H7 (cell line): ENCODE data around the gene CNR1. TPM values are rescaled to one million over a fixed set of nuclear protein-coding genes. Genes with fewer than 3 reads are reported as not detected.
A peak's percentile ranks its signal among the peaks of the same experiment; 100 is the strongest.

Experiments used
- DNase-seq: peaks from one replicate; pipeline ENCODE4 v3.0.0; 2012
- H3K27me3 ChIP-seq: 2 replicates; pipeline ENCODE4 v1.6.0; 2011; ENCODE audit warnings: mild to moderate bottlenecking, low read length; ENCODE audit not compliant: control insufficient read depth, insufficient read depth
- H3K36me3 ChIP-seq: replicated peaks from 2 replicates; pipeline ENCODE4 v1.5.1; 2011; ENCODE audit warnings: low read length; ENCODE audit not compliant: control insufficient read depth, insufficient read depth
- H3K4me3 ChIP-seq: 2 replicates; pipeline ENCODE4 v1.5.1; 2011; ENCODE audit warnings: low read depth, mild to moderate bottlenecking, control low read depth, low read length, moderate library complexity; ENCODE audit not compliant: insufficient read depth
- total RNA-seq: library from RNA; depleted of rRNA; stranded (reverse); fragments of >200 nt; shearing (Covaris generic); gene quantifications from 2 replicates; pipeline ENCODE4 v1.2.3, GENCODE V29; 2014; rRNA removed

CNR1 gene
- total RNA-seq, 1 experiment from 2014 or later: 6.0 TPM

DNA sequence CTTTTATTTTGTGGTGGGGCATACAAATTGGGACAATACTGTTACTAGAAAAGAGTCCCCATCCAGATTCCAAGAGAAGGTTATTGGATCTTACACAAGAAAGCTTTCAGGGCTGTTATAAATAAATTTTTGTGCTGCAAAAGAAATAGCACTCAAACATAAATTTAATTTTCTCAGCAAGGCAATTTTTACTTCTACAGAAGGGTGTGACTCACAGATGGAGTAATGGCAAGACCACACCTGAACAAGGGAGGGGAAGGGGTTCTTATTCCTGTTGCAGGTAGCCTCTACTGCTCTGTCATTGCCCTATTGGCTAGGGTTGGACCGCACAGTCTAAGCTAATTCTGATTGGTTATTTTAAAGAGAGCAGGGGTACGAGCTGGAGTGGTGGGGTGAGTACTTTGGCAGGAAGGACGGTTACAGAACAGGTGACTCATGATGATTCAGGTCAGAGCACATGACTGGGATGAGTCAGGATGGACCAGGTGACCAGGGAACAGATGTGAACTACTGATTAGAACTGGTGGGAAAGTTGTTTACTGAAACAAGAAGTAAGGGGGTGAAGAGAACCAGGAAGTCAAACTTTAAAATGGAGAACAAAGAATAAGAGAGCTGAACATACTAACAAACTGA, 41.1 kb downstream of the CNR1 start:
- Histone ChIP-seq H3K36me3 (no peaks in the 10 kb centered on the region), H3K4me3 (no peak overlapping the region), H3K27me3 (no peaks in the 10 kb centered on the region)
- DNase-seq: no peak

- no peak for DNase-seq
- no peak overlapping the region for H3K4me3 ChIP-seq
- H3K27me3 ChIP-seq: no peaks in the 10 kb centered on the region
- H3K36me3 ChIP-seq: no peaks in the 10 kb centered on the region
Observed at GRCh38 chr6:88120635-88121034, 45.5 kb downstream of the CNR1 start.

- Histone ChIP-seq H3K27me3 (no peaks in the 10 kb centered on the region), H3K36me3 (no peaks in the 10 kb centered on the region), H3K4me3 (no peak overlapping the region)
- DNase-seq: peak; percentile 18
Observed at GRCh38 chr6:88119769-88120168, 46.4 kb downstream of the CNR1 start.

GRCh38 chr6:88116276-88116675, 49.9 kb downstream of the CNR1 start:
- DNase-seq: no peak
- Histone ChIP-seq H3K36me3 (no peaks in the 10 kb centered on the region), H3K27me3 (no peaks in the 10 kb centered on the region), H3K4me3 (no peak overlapping the region)

DNA sequence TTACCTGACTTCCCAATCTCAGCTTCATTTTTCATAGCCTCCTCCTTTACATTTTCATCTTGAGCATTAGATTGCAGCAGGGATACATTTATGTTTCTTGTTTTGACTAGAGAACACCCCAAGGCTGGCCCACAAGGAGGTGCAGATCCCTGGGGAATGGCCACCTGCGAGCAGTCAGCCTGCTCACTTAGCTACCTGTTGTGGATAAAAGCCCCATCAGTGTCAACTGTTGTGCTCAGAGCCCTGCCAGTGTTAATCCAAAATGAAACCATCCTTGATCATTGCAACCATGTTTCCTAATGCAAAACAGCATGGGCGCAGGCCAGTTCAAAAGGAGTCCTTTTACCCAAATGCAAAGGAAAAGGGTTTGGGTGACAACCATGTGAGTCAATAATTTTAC, 50.8 kb downstream of the CNR1 start:
- no peak for DNase-seq
- Histone ChIP-seq H3K4me3 (no peak overlapping the region), H3K36me3 (no peaks in the 10 kb centered on the region), H3K27me3 (no peaks in the 10 kb centered on the region)

DNA sequence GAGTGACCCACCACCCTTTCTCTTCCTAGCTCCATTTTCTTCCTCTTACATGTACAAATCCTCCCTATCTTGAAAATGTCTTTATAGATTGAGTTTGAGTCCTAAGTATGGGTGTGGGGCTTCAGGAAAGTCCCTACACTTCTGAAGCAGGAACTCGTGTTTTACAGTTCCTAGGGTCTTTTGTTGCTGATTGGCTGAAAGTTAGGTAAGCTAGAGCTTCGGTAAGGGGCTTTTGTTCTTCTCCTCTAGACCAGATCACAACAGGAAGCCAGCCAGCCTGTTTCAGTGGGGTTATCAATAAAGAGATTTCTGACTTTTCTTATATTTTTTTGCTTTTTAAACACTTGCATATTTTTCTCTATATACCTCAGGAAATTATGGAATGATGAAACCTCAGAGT, 51.3 kb downstream of the CNR1 start:
- DNase-seq: no peak
- Histone ChIP-seq H3K36me3 (no peaks in the 10 kb centered on the region), H3K27me3 (no peaks in the 10 kb centered on the region), H3K4me3 (no peak overlapping the region)

DNA sequence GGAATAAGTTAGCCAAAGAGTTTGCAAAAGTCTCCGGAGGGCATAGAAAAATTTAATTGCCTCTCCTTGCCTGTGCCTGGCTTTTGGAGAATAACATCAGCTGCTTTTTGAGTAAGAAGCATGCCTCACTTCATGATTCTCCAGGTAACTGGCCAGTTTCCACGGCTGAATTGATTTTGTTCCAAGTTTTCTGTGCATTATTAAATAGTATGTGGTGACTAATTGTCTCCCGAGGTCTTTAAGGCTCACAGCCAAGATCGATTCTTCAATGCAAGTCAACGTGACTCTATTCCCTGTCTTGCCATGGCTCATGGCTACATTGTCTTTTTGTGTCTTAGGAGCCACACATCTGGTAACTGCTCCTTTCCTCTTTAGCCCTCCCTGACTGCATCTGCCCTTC, 54.2 kb downstream of the CNR1 start:
- Histone ChIP-seq H3K27me3 (no peaks in the 10 kb centered on the region), H3K36me3 (no peaks in the 10 kb centered on the region), H3K4me3 (no peak overlapping the region)
- no peak for DNase-seq

DNA sequence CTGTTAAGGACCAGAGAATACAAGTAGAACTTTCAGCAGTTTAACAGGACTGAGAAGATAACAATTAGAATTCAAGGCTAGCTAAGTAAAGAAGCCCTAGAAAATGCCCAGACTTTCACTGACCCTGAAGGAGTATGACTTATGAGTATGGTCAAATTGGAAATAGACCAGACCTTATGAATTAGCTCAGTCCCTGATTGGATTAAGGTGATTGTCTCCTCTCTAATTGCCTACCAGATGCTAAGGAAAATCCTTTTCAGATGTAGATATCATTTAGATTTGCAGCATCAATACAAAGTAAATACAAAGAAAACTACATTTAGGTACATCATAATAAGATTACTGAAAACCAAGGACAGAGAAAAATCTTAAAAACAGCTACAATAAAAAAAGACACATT, 58.9 kb downstream of the CNR1 start:
- no peak overlapping the region for H3K4me3 ChIP-seq
- DNase-seq: no peak
- no peaks in the 10 kb centered on the region for H3K27me3 ChIP-seq
- no peaks in the 10 kb centered on the region for H3K36me3 ChIP-seq

GRCh38 chr6:88105741-88106340, 60.3 kb downstream of the CNR1 start:
- no peak overlapping the region for H3K4me3 ChIP-seq
- DNase-seq: no peak
- H3K27me3 ChIP-seq: no peaks in the 10 kb centered on the region
- no peaks in the 10 kb centered on the region for H3K36me3 ChIP-seq

Other genes with a start within 250 kb of the CNR1 start
- not detected in 2 replicates for gene SPACA1, start 118.5 kb downstream of the CNR1 start, total RNA-seq